Loucy (cell line): ENCODE measurements around the gene ITGA2.

ENCODE experiments used
- H2AFZ ChIP-seq: fragments of 200-600 bp; sonication (generic); 2 replicates; pipeline ENCODE4 v1.6.0; 2016; ENCODE audit warnings: antibody characterized with exemption, mild to moderate bottlenecking, low read length, moderate library complexity
- H3F3A ChIP-seq: fragments of 200-600 bp; 2 replicates; pipeline ENCODE4 v1.6.0; 2016; ENCODE audit warnings: antibody characterized with exemption, low read depth, mild to moderate bottlenecking
- H3K27me3 ChIP-seq: fragments of 200-600 bp; sonication (generic); 2 replicates; pipeline ENCODE4 v1.6.1; 2014; ENCODE audit warnings: low read length, mild to moderate bottlenecking; ENCODE audit not compliant: insufficient read depth, poor library complexity, severe bottlenecking
- H3K36me3 ChIP-seq: fragments of 200-600 bp; sonication (generic); 2 replicates; pipeline ENCODE4 v1.6.1; 2016; ENCODE audit warnings: low read length; ENCODE audit not compliant: insufficient read depth
- H3K4me1 ChIP-seq: fragments of 200-600 bp; sonication (generic); 2 replicates; pipeline ENCODE4 v1.5.1; 2014; ENCODE audit warnings: low read length, mild to moderate bottlenecking; ENCODE audit not compliant: insufficient read depth, poor library complexity, severe bottlenecking
- H3K4me2 ChIP-seq: fragments of 200-600 bp; sonication (generic); 2 replicates; pipeline ENCODE4 v1.6.0; 2014; ENCODE audit warnings: antibody characterized with exemption, low read length, low read depth, mild to moderate bottlenecking; ENCODE audit not compliant: poor library complexity, severe bottlenecking
- H3K4me3 ChIP-seq: fragments of 200-600 bp; sonication (generic); 2 replicates; pipeline ENCODE4 v1.5.1; 2014; ENCODE audit warnings: low read length, mild to moderate bottlenecking, mixed read lengths; ENCODE audit not compliant: poor library complexity, severe bottlenecking
- H3K79me2 ChIP-seq: fragments of 200-600 bp; sonication (generic); 2 replicates; pipeline ENCODE4 v1.6.1; 2014; ENCODE audit warnings: low read length; ENCODE audit not compliant: insufficient read depth
- H3K9ac ChIP-seq: fragments of 200-600 bp; sonication (generic); 2 replicates; pipeline ENCODE4 v1.6.0; 2014; ENCODE audit warnings: mild to moderate bottlenecking, low read depth, low read length, moderate library complexity; ENCODE audit not compliant: poor library complexity, severe bottlenecking
- H3K9me2 ChIP-seq: fragments of 200-600 bp; sonication (generic); replicated peaks from 2 replicates; pipeline ENCODE4 v1.6.1; 2016; ENCODE audit warnings: low read depth, low read length, mixed read lengths
- H3K9me3 ChIP-seq: fragments of 200-600 bp; sonication (generic); 2 replicates; pipeline ENCODE4 v1.6.1; 2014; ENCODE audit warnings: mild to moderate bottlenecking, antibody characterized with exemption, low read length, low read depth; ENCODE audit not compliant: insufficient read depth
- H4K20me1 ChIP-seq: fragments of 200-600 bp; sonication (generic); 2 replicates; pipeline ENCODE4 v1.6.0; 2014; ENCODE audit warnings: antibody characterized with exemption, low read length, mild to moderate bottlenecking; ENCODE audit not compliant: insufficient read depth, poor library complexity, severe bottlenecking
- CTCF ChIP-seq: fragments of 200-600 bp; sonication (generic); conservative IDR thresholded peaks from 2 replicates; pipeline ENCODE4 v1.5.1; 2014; ENCODE audit warnings: mild to moderate bottlenecking, antibody characterized with exemption, low read length
- EZH2phosphoT487 ChIP-seq: fragments of 200-600 bp; IDR thresholded peaks from 2 replicates; pipeline ENCODE4 v1.6.1; 2018; ENCODE audit warnings: antibody characterized with exemption, mild to moderate bottlenecking, moderate library complexity, borderline replicate concordance

The ITGA2 gene

GRCh38 chr5:52981507-52981906, 7.6 kb upstream of the ITGA2 start:
- Histone ChIP-seq H3K4me3 (no peak overlapping the region), H2AFZ (no peak overlapping the region), H3K27me3 (no peaks in the 10 kb centered on the region), H3K9me2 (no peaks in the 10 kb centered on the region), H3K9me3 (no peaks in the 10 kb centered on the region; the same call in 1 of the 2 replicates), H3F3A (no peaks in the 10 kb centered on the region; the same call in 1 of the 2 replicates), H3K4me1 (no peaks in the 10 kb centered on the region), H3K4me2 (no peak overlapping the region), H4K20me1 (no peaks in the 10 kb centered on the region), H3K36me3 (no peaks in the 10 kb centered on the region), H3K9ac (no peak overlapping the region), H3K79me2 (no peaks in the 10 kb centered on the region)
- TF ChIP-seq EZH2phosphoT487 (no peak), CTCF (no peak)

GRCh38 chr5:52983731-52984636, 5.2 kb upstream of the ITGA2 start:
- H3K9ac ChIP-seq, result no peak overlapping the region
- no peak overlapping the region for H3K4me2 ChIP-seq
- no peak for TF ChIP-seq CTCF
- H3K27me3 ChIP-seq, result no peaks in the 10 kb centered on the region
- peak overlapping the region; percentile 26; the same call in 1 of the 2 replicates for H2AFZ ChIP-seq
- no peaks in the 10 kb centered on the region; the same call in 1 of the 2 replicates for H3F3A ChIP-seq
- H3K9me2 ChIP-seq, result no peaks in the 10 kb centered on the region
- no peaks in the 10 kb centered on the region for H3K79me2 ChIP-seq
- no peaks in the 10 kb centered on the region for H4K20me1 ChIP-seq
- H3K36me3 ChIP-seq, result no peaks in the 10 kb centered on the region
- H3K4me1 ChIP-seq, result peaks cover 17% of the 10 kb centered on the region
- H3K4me3 ChIP-seq, result no peak overlapping the region
- H3K9me3 ChIP-seq, result no peaks in the 10 kb centered on the region

GRCh38 chr5:52985306-52985705, 3.8 kb upstream of the ITGA2 start:
- Histone ChIP-seq H3K79me2 (no peaks in the 10 kb centered on the region), H2AFZ (no peak overlapping the region), H3K27me3 (no peaks in the 10 kb centered on the region), H3K9me3 (no peaks in the 10 kb centered on the region), H3K4me2 (no peak overlapping the region), H3F3A (no peaks in the 10 kb centered on the region; the same call in 1 of the 2 replicates), H3K4me1 (peaks cover 21% of the 10 kb centered on the region), H3K9ac (no peak overlapping the region), H3K36me3 (no peaks in the 10 kb centered on the region), H3K9me2 (no peaks in the 10 kb centered on the region), H4K20me1 (no peaks in the 10 kb centered on the region), H3K4me3 (no peak overlapping the region)
- TF ChIP-seq CTCF (no peak), EZH2phosphoT487 (no peak)
